ENCODE results near the gene PHLPP1.
"Not testable (repeated sequence)": the region's sequence is repeated elsewhere in the genome, so short reads cannot be mapped to it uniquely, and the experiment has no call there.

PHLPP1 gene

GRCh38 chr18:62717925-62718800 is 2.8 kb downstream of the PHLPP1 start:
- no peak for DNase-seq (ENCODE audit: low read depth)

GRCh38 chr18:62720048-62720447 is 4.7 kb downstream of the PHLPP1 start:
- no peak for DNase-seq (ENCODE audit: low read depth)

- DNase-seq (ENCODE audit: low read depth), result no peak
Observed at GRCh38 chr18:62720766-62721613, 5.6 kb downstream of the PHLPP1 start.

GRCh38 chr18:62721839-62722795 is 6.8 kb downstream of the PHLPP1 start:
- no peak for DNase-seq (ENCODE audit: low read depth)

GRCh38 chr18:62723666-62724281 is 8.4 kb downstream of the PHLPP1 start:
- DNase-seq (ENCODE audit: low read depth), result no peak

- DNase-seq (ENCODE audit: low read depth), result no peak
Observed at GRCh38 chr18:62725896-62726295, 10.6 kb downstream of the PHLPP1 start.

GRCh38 chr18:62728254-62728653 is 12.9 kb downstream of the PHLPP1 start:
- DNase-seq (ENCODE audit: low read depth), result no peak

GRCh38 chr18:62729487-62730386 is 14.4 kb downstream of the PHLPP1 start:
- DNase-seq (ENCODE audit: low read depth), result no peak

GRCh38 chr18:62730941-62731340 is 15.6 kb downstream of the PHLPP1 start:
- DNase-seq (ENCODE audit: low read depth), result no peak

- DNase-seq (ENCODE audit: low read depth), result no peak
Observed at GRCh38 chr18:62732617-62733016, 17.3 kb downstream of the PHLPP1 start.

GRCh38 chr18:62734290-62734689 is 18.9 kb downstream of the PHLPP1 start:
- no peak for DNase-seq (ENCODE audit: low read depth)

- DNase-seq (ENCODE audit: low read depth), result no peak
Observed at GRCh38 chr18:62735387-62735786, 20.0 kb downstream of the PHLPP1 start.

- DNase-seq (ENCODE audit: low read depth), result no peak
Observed at GRCh38 chr18:62736077-62736855, 20.9 kb downstream of the PHLPP1 start.

- DNase-seq (ENCODE audit: low read depth), result no peak
Observed at GRCh38 chr18:62737241-62737873, 22.0 kb downstream of the PHLPP1 start.

- DNase-seq (ENCODE audit: low read depth), result no peak
Observed at GRCh38 chr18:62738639-62739038, 23.3 kb downstream of the PHLPP1 start.

GRCh38 chr18:62739911-62740310 is 24.6 kb downstream of the PHLPP1 start:
- DNase-seq (ENCODE audit: low read depth), result no peak

GRCh38 chr18:62740650-62741049 is 25.3 kb downstream of the PHLPP1 start:
- not testable (repeated sequence) for DNase-seq (ENCODE audit: low read depth)

GRCh38 chr18:62741118-62741566 is 25.8 kb downstream of the PHLPP1 start:
- DNase-seq (ENCODE audit: low read depth), result no peak

- DNase-seq (ENCODE audit: low read depth), result no peak
Observed at GRCh38 chr18:62741584-62741983, 26.2 kb downstream of the PHLPP1 start.

Measured in stimulated activated CD8-positive, alpha-beta memory T cell treated with anti-CD3 and anti-CD28 coated beads, Interleukin-15, amount 100 ng/mL, for 24 hours (primary cell).